GM18951 (cell line): ENCODE measurements around the gene TMTC4.

ENCODE experiments used
- POLR2A ChIP-seq: IDR thresholded peaks from 4 replicates; pipeline ENCODE4 v1.6.1; 2011; ENCODE audit warnings: mild to moderate bottlenecking; ENCODE audit not compliant: insufficient read length, insufficient read depth; ENCODE audit errors: extremely low read depth
- in situ Hi-C: fragments of 300-500 bp; cut with MboI; formaldehyde crosslinking; loops from one replicate; pipeline ENCODE4 v1.12.0; 2022; ENCODE audit warnings: low sequenced_read_pairs, mixed read lengths, inconsistent platforms; ENCODE audit not compliant: unreplicated experiment

Gene TMTC4

DNA sequence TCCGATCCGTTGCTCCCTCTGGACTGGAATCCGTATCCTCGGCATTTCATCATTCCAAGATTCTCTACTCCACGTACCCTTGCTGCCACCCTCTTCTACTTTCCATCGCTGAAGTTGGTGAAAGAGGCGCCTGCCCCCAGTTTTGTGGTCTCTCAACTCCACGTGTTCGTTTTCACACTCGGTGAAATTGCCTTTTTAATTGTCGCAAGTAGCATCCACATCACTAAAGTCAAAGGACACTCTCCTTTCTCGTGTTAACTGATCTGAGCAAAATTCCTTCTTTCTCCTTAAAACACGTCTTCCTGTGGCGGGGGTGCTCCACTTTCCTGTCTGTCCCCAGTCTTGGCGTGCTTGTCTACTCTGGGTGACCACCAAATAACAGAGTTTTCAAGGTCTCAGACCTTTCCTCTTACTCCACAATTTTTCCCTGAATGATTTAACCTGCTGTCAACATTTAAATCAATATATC is 1.1 kb upstream of the TMTC4 start:
- no peak for TF ChIP-seq POLR2A
- in situ Hi-C loops, result no loop called here

DNA sequence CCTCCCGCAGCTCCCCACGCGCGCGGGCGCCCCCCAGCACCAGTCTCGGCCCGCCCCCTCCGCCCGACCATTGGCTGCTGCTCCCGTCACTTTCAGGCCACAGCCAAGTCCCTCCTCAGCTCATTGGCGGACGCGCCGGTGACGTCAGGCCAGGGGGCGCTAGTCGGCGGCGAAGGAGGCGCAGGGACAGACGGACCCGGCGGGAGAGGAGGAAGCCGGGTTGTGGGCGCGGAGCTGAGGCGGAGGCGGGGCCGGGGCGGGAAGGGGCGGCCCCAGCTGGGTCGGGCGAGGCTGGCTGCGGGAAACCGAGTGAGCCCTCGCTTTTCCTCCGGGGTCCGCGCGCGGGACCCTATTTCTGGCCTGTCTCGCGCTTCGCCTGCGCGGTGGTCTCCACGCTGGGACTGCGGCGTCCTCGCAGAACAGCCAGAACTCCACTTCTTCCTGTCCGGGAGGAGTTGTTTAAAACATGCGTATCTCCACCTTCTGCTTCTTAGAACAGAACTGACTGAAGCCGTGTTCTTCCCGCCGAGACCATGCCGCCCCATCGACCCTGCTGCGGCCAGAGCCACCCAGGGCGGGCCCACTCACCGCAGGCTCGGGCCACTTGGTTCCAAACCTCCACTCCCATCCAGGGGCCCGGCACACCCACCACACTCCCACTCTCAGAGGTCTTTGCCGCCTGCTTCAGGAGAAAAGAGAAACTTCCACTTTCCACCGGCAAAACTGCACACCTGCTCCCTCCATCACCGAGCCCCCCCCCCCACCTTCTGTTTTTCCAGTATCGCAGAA is 471 bp upstream of the TMTC4 start:
- in situ Hi-C loops, result no loop called here
- peak; percentile 61 for TF ChIP-seq POLR2A

DNA sequence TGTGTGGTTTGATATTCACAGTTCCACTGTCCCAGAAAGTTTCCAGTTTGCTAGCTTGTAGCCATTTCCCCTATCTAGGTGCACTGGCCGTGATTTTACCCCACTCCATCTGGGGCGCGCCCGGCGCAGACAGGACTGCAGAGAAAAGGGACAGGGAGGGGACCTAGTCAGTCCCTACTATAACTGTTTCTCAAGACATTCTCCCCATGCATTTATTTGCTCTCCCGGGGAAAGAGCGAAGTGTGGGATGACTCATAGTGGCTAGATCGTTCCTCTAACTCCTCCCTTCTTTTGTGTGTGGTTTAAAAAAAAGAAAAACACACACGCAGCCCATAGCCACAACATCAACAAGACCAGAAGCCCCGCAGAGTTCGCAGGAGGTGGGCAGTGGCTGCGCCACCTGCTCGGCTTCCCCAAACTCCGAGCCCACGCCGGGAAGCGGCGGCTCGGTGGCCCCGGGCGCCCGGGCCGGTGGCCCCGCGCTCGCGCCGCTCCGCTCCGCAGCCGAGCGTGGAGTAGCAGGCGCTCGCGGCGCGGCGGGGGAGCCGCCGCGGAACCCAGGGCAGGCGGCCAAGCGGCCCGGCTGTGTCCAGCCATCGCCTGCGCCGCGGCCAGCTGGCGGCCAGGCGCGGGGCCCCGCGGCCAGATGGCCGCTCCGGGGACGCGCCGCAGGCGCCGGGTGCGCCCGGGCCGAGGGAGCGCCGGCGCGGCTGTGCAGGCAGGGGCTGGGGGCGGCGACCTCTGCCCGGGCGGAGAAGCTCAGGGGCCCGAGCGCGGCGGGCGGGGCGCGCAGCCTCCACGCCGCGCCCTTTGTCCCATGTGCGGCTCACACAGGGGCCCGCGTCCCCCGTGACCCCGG is 653 bp downstream of the TMTC4 start:
- in situ Hi-C loops, result no loop called here
- TF ChIP-seq POLR2A, result no peak

DNA sequence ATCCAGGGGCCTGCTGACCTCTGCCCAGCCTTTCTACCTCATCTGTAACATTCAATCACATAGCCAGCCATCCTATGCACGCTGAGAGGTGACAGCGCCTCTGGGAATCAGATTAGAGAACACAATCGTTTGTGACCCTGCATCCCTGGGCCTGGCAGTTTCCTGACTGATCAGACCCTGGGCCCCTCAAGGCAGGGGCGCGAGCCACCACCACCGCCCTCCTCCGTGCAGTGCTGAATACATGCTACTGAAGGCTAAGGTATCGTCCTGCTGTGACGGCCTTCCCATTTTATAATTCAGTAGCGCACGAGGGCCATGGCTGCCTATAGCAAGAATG is 1.3 kb downstream of the TMTC4 start:
- in situ Hi-C loops, result no loop called here
- no peak for TF ChIP-seq POLR2A

DNA sequence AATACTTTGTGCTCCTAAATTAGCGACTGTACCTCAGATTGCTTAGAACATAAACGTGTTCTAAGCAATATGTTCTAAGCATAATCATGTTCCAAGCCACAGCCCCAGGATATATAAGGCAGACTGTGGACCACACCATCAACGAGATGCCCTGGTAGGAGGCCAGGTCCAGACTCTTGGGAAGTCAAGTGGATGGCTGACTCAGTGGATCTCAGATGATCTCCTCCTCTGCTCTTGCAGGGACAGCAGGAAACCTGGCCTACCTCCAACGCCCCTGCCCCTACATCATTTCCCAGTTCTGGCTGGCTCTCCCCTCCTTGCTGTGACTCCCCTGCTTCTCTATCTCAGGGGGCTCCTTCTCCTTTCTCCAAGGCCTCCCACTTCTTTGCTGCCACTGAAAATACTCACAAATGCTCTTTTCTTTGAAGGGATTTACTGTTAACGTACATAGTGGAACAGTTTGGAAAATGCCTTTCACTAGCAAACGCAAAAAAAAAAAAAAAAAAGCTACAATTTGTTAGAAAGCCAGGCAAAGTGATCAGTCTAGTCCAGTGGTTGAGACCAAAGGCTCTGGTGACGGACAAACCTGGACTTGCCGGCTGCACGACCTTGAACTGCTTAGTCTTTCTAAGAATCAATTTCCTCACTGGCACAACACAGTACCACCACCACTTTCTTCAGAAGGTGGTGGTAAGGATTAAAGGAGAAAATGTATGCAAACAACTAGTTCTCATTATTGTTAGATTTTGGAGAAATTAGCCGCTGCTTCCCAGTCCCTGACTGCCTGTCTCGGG is 3.0 kb downstream of the TMTC4 start:
- TF ChIP-seq POLR2A, result no peak
- in situ Hi-C loops, result no loop called here

DNA sequence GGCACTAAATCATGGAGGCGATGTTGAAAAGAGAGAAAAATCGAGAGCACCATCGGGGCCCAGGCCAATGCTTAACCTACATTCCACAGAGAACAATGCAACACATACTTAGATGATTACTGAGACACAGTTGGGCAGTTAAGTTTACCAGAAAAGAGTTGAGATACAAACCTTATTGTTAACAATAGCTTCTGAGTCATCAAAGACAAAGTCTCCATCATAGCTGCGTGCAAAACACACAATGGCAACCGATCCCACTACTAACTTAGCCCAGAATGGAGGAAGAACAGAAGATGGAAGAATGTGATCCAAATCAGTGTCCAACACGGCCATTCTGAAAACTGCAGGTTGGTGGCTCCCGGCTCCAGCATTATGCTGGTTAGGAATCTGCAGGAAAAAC is 6.2 kb downstream of the TMTC4 start:
- in situ Hi-C loops, result no loop called here
- no peak for TF ChIP-seq POLR2A

DNA sequence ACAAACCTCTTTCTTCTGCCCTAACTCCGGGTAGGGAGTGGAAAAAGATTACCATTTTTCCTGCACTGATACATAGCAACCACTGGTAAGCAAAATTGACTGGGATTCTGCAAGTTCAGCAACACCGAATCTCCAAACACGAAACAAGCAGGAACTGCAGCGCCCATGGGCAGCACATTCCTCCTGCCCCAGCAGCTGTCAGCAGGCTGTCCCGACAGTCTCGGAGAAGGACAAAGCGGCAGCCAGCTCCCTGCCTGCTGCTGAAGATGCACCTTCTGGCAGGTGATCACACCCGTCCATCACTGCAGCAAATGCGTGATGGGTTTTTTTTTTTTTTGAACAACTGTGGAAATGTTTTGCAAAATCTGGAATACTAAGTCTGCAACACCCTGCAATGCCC is 6.7 kb downstream of the TMTC4 start:
- in situ Hi-C loops, result no loop called here

DNA sequence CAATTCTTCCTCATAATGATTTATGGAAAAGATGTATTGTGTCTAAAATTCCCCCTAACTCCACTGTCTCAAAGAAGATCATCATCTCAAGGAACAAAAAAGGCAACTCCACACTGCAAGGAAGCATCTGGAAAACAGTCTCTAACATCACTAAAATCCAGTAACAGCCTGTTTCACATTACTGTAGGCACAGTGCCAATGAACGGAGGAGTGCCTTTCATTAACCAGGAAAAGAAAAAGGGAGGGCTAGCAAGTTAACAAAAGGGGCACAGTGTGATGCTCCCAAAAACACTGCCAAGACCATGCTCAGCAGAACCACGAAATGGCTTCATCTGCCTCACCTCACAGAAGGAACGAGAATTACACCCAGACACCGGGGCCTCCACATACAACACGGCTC is 8.5 kb downstream of the TMTC4 start:
- no peak for TF ChIP-seq POLR2A
- in situ Hi-C loops, result no loop called here

More for the DNA sequence above, 6.7 kb downstream of the TMTC4 start:
- no peak for TF ChIP-seq POLR2A

DNA sequence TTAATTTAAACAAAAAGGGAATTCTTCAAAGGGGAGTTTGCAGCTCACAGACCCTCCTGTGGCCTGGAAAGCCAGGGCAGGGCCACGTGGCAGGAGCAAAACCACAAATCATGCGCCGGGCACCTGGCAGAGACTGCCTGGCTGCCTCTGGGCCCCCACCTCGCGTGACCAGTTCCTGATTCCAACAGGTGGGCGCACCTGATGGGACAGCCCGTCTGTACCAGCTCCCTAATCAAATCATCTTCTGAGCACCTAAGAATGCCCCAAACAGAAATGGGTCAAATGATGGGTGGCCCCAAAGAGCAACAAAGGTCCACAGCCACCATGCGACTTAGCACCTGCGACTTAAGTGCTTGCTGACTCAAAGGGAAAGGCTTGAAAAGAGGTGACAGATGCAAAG is 9.2 kb downstream of the TMTC4 start:
- TF ChIP-seq POLR2A, result no peak
- in situ Hi-C loops, result no loop called here

DNA sequence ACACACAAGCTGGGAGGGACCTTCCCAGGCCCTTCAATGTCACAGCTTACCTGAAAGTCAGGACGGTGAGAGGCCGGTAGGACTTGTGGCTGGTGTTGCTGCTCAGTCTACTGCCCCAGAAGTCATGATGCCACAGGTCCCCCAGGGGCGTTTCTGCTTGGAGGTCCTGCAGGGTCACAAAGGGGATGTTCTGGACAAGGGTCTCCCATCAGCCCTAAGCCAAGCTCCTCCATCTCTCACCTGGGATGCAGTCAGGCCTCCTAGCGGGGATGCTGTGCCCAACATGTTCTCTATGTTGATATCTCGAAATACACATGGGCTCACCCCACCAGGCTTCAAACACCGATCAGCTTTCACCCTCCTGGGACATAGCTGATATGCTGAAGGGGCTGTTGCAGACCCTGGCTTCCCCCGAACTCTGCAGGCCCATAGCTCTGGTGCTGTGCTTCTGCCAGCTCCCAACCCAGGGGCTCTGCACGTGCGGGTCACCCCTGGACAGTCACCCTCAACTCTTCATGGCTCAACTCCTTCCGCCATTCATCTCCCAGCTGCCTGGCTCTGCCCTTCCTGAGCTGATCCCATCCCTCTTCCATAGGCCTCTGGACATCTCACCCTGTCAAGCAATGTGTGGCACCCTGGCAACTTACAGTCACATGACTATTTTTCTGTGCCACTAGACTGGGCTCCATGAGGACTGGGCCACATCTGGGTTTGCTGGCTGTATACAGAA is 10.3 kb downstream of the TMTC4 start:
- TF ChIP-seq POLR2A, result no peak
- in situ Hi-C loops, result no loop called here

DNA sequence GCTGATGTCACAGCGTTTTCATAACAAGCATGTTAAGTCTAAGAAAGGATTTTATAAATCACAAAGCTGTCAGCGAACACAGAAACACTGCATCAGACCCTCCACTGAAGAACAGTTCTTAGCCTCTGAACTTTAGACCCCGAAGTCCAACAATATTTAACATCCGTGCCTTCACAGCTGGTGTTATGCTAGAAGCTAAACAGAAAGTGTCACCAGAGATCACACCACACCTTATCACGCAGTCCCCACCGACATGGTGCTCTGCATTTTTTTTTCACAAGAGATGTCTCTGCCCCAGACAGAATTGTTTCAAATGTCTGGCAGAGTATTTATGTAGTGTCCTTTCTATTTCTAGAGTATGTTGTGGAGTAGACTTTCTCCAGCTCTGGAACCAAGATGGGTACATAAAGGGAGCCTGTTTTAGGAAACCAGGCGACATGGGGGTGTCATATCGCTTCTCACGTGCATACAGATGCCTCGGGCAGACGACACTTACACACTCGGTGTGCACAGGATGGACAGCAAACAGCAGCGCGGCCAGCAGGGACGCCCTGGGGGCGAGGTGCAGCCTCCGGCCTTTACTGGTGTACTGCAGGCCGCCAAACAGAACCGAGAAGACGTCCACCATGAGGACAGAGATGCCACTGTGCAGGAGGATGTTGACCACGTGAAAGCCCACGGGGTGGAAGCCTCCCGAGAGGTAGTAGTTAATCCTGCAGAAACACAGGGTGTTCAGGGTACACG is 12.0 kb downstream of the TMTC4 start:
- no peak for TF ChIP-seq POLR2A
- in situ Hi-C loops, result no loop called here

DNA sequence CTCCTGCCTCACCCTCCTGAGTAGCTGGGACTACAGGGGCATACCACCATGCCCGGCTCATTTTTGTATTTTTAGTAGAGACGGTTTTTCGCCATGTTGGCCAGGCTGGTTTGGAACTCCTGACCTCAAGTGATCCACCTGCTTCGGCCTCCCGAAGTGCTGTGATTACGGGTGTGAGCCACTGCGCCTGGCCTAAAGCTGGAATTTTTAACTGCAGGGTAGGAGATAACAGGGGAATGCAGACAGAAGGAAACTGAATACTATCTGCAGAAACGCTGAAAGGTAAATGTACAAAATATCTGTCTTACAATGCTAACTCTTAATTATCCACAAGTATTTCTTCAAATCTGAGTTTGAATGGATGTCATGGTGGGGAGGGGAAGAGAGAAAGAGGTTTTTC is 13.8 kb downstream of the TMTC4 start:
- in situ Hi-C loops, result no loop called here
- TF ChIP-seq POLR2A, result no peak

DNA sequence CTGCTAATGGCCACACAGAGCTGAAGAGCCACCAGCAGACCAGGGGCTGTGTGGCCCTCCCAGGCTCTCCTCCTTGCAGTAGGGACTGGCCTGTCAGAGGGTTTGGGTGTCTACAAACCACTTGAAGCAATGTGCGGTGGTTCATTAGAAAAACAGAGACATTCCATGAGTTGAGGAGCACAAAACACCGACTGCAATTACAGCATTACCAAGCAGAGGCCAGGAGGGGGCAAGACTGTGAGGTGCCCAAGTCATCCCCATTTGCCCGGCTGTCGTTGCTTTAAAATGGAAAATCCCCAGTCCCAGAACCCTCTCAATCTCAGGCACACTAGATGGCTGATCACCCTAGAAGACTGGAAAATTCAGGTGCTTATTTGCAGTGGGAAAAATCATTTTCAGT is 15.0 kb downstream of the TMTC4 start:
- in situ Hi-C loops, result no loop called here
- TF ChIP-seq POLR2A, result no peak
